Ascending aorta (tissue), 2 donors: ENCODE results near the gene TLL2. TPM values are rescaled to one million over a fixed set of nuclear protein-coding genes. Genes with fewer than 3 reads are reported as not detected.
A peak's percentile ranks its signal among the peaks of the same experiment; 100 is the strongest.

ENCODE experiments used
- DNase-seq, 2 donors: peaks; one replicate each; pipeline ENCODE4 v3.0.0-alpha.2; 2019; ENCODE audit warnings: low spot score in 2 of 2
- H3K27ac ChIP-seq, 2 donors: fragments of 200-600 bp; sonication (generic); one replicate each; pipeline ENCODE4 v1.5.1; 2016 to 2017; ENCODE audit warnings: mild to moderate bottlenecking in 1 of 2
- H3K27me3 ChIP-seq: fragments of 200-600 bp; sonication (generic); one replicate; pipeline ENCODE4 v1.5.1; 2017
- H3K36me3 ChIP-seq, 2 donors: fragments of 200-600 bp; sonication (generic); one replicate each; pipeline ENCODE4 v1.5.1; 2016
- H3K4me1 ChIP-seq, 2 donors: fragments of 200-600 bp; sonication (generic); one replicate each; pipeline ENCODE4 v1.5.1; 2016 to 2017; ENCODE audit warnings: mild to moderate bottlenecking in 1 of 2
- H3K4me3 ChIP-seq, 2 donors: fragments of 200-600 bp; sonication (generic); one replicate each; pipeline ENCODE4 v1.5.1; 2016 to 2017; ENCODE audit warnings: mild to moderate bottlenecking in 1 of 2
- H3K9me3 ChIP-seq, 2 donors: fragments of 200-600 bp; sonication (generic); one replicate each; pipeline ENCODE4 v1.5.1; 2016
- CTCF ChIP-seq, 3 experiments: fragments of 200-600 bp in 2 of 3; fragments of 450-650 bp in 1 of 3; sonication (generic) in 2 of 3; IDR thresholded peaks; one replicate each; pipeline ENCODE4 v1.5.1; 2016 to 2019; ENCODE audit warnings: antibody characterized with exemption in 3 of 3, mild to moderate bottlenecking in 1 of 3, moderate library complexity in 1 of 3
- intact Hi-C: fragments of 100-400 bp; cut with DNase I; formaldehyde crosslinking; loops from one replicate; pipeline ENCODE4 v1.15.1; 2023
- total RNA-seq: library from RNA; depleted of rRNA; stranded (reverse); fragments of >200 nt; gene quantifications from one replicate; pipeline ENCODE4 v1.1.0, GENCODE V29; 2016

TLL2 gene
- total RNA-seq, 1 donor from 2014 or later: not detected

GRCh38 chr10:96400465-96400864 lies 113.3 kb downstream of the TLL2 start:
- intact Hi-C loops: no loop called here
- no peak for TF ChIP-seq CTCF (IDR thresholded peaks at IDR 0.05)
- no peak overlapping the region for H3K4me3 ChIP-seq
- H3K36me3 ChIP-seq: no peaks in the 10 kb centered on the region
- H3K4me1 ChIP-seq: no peaks in the 10 kb centered on the region
- H3K27me3 ChIP-seq: no peaks in the 10 kb centered on the region
- H3K9me3 ChIP-seq: no peaks in the 10 kb centered on the region
- H3K27ac ChIP-seq: no peak overlapping the region
- no peak for DNase-seq

- H3K4me3 ChIP-seq: no peak overlapping the region
- H3K36me3 ChIP-seq: no peaks in the 10 kb centered on the region
- H3K4me1 ChIP-seq: no peaks in the 10 kb centered on the region
- no peak overlapping the region for H3K27ac ChIP-seq
- intact Hi-C loops: loop anchor here (5.0 to 10.0 kb wide), 2 partner anchors 347 to 434 kb away; partner anchors contain the start of gene LCOR
- no peaks in the 10 kb centered on the region for H3K9me3 ChIP-seq
- no peaks in the 10 kb centered on the region for H3K27me3 ChIP-seq
- DNase-seq: no peak
- no peak for TF ChIP-seq CTCF (IDR thresholded peaks at IDR 0.05)
These were observed 115.8 kb downstream of the TLL2 start for GRCh38 chr10:96397902-96398301.

GRCh38 chr10:96395931-96396877 lies 117.5 kb downstream of the TLL2 start:
- Histone ChIP-seq H3K27me3 (no peaks in the 10 kb centered on the region), H3K27ac (no peak overlapping the region), H3K36me3 (no peaks in the 10 kb centered on the region), H3K4me1 (no peaks in the 10 kb centered on the region), H3K4me3 (no peak overlapping the region), H3K9me3 (no peaks in the 10 kb centered on the region)
- peak in 1 of 2 donors; percentile 72 for DNase-seq
- peak; percentile 54 to 77 (median 64) for TF ChIP-seq CTCF (IDR thresholded peaks at IDR 0.05)
- intact Hi-C loops: loop anchor here (5.0 to 10.0 kb wide), 2 partner anchors 349 to 436 kb away; partner anchors contain the start of gene LCOR

- no peak overlapping the region for H3K4me3 ChIP-seq
- H3K9me3 ChIP-seq: no peaks in the 10 kb centered on the region
- no peak for TF ChIP-seq CTCF (IDR thresholded peaks at IDR 0.05)
- H3K4me1 ChIP-seq: peaks cover 0 to 10% of the 10 kb centered on the region in 2 donors
- H3K27ac ChIP-seq: no peak overlapping the region
- intact Hi-C loops: loop anchor here (10.0 kb wide), 1 partner anchor 354 kb away; no protein-coding TSS in a partner anchor
- no peaks in the 10 kb centered on the region for H3K27me3 ChIP-seq
- peak in 1 of 2 donors; percentile 79 for DNase-seq
- no peaks in the 10 kb centered on the region for H3K36me3 ChIP-seq
These were observed 123.3 kb downstream of the TLL2 start for GRCh38 chr10:96390460-96390864.

GRCh38 chr10:96389785-96390184 lies 123.9 kb downstream of the TLL2 start:
- peaks cover 0 to 10% of the 10 kb centered on the region in 2 donors for H3K4me1 ChIP-seq
- H3K4me3 ChIP-seq: no peak overlapping the region
- intact Hi-C loops: loop anchor here (10.0 kb wide), 1 partner anchor 355 kb away; no protein-coding TSS in a partner anchor
- no peaks in the 10 kb centered on the region for H3K27me3 ChIP-seq
- H3K27ac ChIP-seq: no peak overlapping the region
- no peaks in the 10 kb centered on the region for H3K36me3 ChIP-seq
- no peak for DNase-seq
- H3K9me3 ChIP-seq: no peaks in the 10 kb centered on the region
- TF ChIP-seq CTCF (IDR thresholded peaks at IDR 0.05): no peak
